OCI-LY3 (cell line): ENCODE results near the gene NUFIP2.

Experiments
- CTCF ChIP-seq: fragments of 200-600, 300-600 bp; sonication (generic); IDR thresholded peaks from 2 replicates; pipeline ENCODE4 v1.5.1; 2014; ENCODE audit warnings: antibody characterized with exemption, low read length, low read depth
- EZH2phosphoT487 ChIP-seq: fragments of 200-600 bp; shearing (Covaris generic); IDR thresholded peaks from 2 replicates; pipeline ENCODE4 v1.6.1; 2018; ENCODE audit warnings: antibody characterized with exemption, mixed run types, low read depth

- no peak for TF ChIP-seq CTCF
- TF ChIP-seq EZH2phosphoT487, result no peak
These were observed 20.0 kb downstream of the NUFIP2 start for GRCh38 chr17:29273924-29274323.
